HG02610 (cell line): ENCODE measurements around the gene NOL12.

Experiments used
- ATAC-seq: cut with Tn5 transposase; IDR thresholded peaks from one replicate; pipeline ENCODE4 v1.9.1; 2021; ENCODE audit warnings: mild to moderate bottlenecking, moderate library complexity; ENCODE audit not compliant: unreplicated experiment

Gene NOL12

GRCh38 chr22:37659066-37659896, 26.9 kb upstream of the NOL12 start:
- ATAC-seq = no peak

GRCh38 chr22:37659897-37660708, 26.0 kb upstream of the NOL12 start:
- ATAC-seq = no peak

GRCh38 chr22:37660709-37661045, 25.5 kb upstream of the NOL12 start:
- no peak for ATAC-seq

- ATAC-seq = no peak
Measured at GRCh38 chr22:37661160-37661924, 24.8 kb upstream of the NOL12 start.

- no peak for ATAC-seq
Measured at GRCh38 chr22:37662039-37662438, 24.1 kb upstream of the NOL12 start.

- no peak for ATAC-seq
Measured at GRCh38 chr22:37663521-37664140, 22.5 kb upstream of the NOL12 start.

GRCh38 chr22:37664249-37665101, 21.7 kb upstream of the NOL12 start:
- ATAC-seq = no peak

- no peak for ATAC-seq
Measured at GRCh38 chr22:37665487-37665886, 20.7 kb upstream of the NOL12 start.

- no peak for ATAC-seq
Measured at GRCh38 chr22:37669586-37669985, 16.6 kb upstream of the NOL12 start.

- ATAC-seq = no peak
Measured at GRCh38 chr22:37672206-37672919, 13.8 kb upstream of the NOL12 start.

- no peak for ATAC-seq
Measured at GRCh38 chr22:37672920-37673455, 13.2 kb upstream of the NOL12 start.

- no peak for ATAC-seq
Measured at GRCh38 chr22:37674248-37674647, 11.9 kb upstream of the NOL12 start.

GRCh38 chr22:37674951-37675929, 10.9 kb upstream of the NOL12 start, which contains the start of gene LGALS1:
TSS of gene LGALS1 (plus strand) at chr22:37675636. CDS start at chr22:37675703, 67 bp downstream.
- peak; percentile 52 for ATAC-seq

GRCh38 chr22:37675930-37676735, 10.0 kb upstream of the NOL12 start:
- no peak for ATAC-seq

GRCh38 chr22:37676736-37677492, 9.2 kb upstream of the NOL12 start:
- ATAC-seq = peak; percentile 41

GRCh38 chr22:37677493-37677974, 8.6 kb upstream of the NOL12 start:
- peak; percentile 0 for ATAC-seq
